Upper lobe of left lung (tissue), 4 donors: ENCODE data around the gene CYSTM1.

Experiments
- CTCF ChIP-seq, 6 experiments: fragments of 450-650 bp in 4 of 6; fragments of 200-600 bp in 2 of 6; sonication (generic) in 2 of 6; IDR thresholded peaks; one replicate each; pipeline ENCODE4 v1.5.1; 2016 to 2019; ENCODE audit warnings: antibody characterized with exemption in 6 of 6
- EP300 ChIP-seq, 4 donors: sonication (generic); formaldehyde crosslinking; IDR thresholded peaks; one replicate each; pipeline ENCODE4 v1.5.1; 2017; ENCODE audit warnings: antibody characterized with exemption in 4 of 4, control low read depth in 2 of 4
- POLR2A ChIP-seq, 4 donors: fragments of 450-650 bp; IDR thresholded peaks; one replicate each; pipeline ENCODE4 v1.5.1; 2016 to 2017; ENCODE audit warnings: antibody characterized with exemption in 4 of 4, mild to moderate bottlenecking in 2 of 4
- POLR2AphosphoS5 ChIP-seq, 2 donors: sonication (generic); formaldehyde crosslinking; IDR thresholded peaks; one replicate each; pipeline ENCODE4 v1.5.1; 2017; ENCODE audit warnings: antibody characterized with exemption in 2 of 2

GRCh38 chr5:140165101-140165922 is 9.7 kb upstream of the CYSTM1 start:
- TF ChIP-seq POLR2AphosphoS5 (IDR thresholded peaks at IDR 0.05) = peak in 1 of 2 donors; percentile 25
- TF ChIP-seq EP300 (IDR thresholded peaks at IDR 0.05) = peak in 2 of 4 donors; percentile 9 to 26
- TF ChIP-seq CTCF (IDR thresholded peaks at IDR 0.05) = no peak
- no peak for TF ChIP-seq POLR2A (IDR thresholded peaks at IDR 0.05)
